NCI-H2171 (cell line): Measurements from ENCODE around the gene MYH15.

Experiments used
- DNase-seq: peaks from one replicate; lab custom pipeline; 2025; lab: John Stamatoyannopoulos, UW

Gene MYH15

DNA sequence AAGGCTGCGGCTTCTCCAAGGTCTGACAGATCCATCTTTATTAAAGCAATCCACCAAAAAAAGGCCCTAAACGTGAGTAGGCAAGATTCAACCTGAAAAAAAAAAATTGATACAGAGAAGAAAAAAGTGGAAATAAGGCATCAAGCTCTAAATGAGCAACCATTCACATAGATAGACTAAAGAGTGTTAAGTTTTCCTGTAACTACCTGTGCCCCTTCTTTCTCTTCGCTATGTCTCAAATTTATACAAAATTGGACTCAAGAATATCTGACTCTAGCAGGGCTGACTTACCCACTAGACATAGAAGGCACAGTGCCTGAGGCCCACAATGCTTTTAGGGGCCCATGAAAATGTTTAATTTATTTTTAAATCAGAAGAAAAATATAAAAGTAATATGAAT lies at the start of gene MYH15:
MYH15 (minus strand) TSS at position 101 of the 400 bp plus-strand sequence; CDS start at position 35, 66 bp downstream.
- DNase-seq = no peak

DNA sequence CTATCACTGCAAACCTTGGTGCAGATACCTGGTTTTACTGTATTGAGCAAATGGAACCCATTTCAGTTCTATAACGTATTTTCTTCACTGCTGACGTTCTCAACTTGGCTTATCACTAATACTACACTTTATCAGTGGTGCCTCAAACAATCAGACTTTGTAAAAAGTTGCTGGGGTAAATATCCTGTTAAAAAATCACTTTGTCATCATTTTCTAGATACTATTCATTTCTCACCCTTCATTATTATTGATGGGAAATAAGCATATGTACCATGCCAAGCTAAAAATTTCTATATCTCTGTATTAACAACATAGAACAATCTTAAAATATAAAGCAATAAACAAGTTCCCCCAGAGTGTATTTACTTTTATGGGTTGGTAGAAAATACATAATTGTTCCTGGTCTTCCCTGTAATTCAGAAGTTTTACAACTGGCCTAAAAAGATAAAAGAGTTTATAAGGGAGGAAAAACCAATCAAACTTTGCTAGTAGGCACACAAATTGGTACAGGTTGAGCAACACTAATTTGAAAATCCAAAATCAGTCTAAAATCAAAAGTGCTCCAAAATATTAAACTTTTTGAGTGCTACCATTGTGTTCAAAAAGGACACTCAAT lies 45.7 kb upstream of the MYH15 start:
- DNase-seq = no peak

- no peak for DNase-seq
Observed at GRCh38 chr3:108554913-108555571, 44.6 kb upstream of the MYH15 start.

GRCh38 chr3:108554229-108554628 lies 43.8 kb upstream of the MYH15 start:
- no peak for DNase-seq

DNA sequence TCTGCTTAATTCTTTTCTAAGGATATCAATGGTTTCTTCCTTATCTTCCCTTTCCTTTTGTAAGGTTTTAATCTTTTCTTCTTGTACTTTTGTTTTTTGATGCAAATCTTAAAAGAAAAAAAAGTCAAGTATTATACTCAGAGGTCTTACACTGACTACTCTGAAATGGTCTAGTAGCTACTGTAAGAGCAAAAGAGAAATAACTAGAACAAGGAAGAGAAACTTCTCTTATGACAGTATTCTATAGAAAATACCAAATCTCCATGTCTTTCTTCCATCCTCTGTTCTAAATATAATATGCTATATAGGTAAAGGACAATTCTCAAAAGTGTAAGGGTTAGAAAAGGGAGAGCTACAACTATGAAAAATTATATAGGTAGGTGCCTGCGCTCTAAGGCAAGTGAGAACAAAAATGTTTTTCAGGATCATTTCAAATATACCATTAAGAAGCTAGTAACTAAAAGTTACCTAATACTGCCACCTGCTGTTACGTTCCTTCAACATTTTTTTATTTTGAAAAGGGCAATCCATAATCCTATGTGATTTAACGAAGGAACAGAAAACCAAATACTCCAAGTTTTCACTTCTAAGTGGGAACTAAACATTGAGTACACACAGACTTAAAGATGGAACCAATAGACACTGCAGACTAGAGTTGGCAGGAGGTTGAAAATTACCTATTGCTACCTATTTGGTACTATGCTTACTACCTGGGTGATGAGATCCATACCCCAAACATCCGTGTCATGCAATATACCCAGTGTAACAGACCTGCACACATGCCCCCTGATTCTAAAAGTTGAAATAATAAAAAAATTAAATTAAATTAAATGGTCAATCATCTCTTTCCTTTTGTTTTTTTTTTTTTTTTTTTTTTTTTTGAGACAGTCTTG lies 42.1 kb upstream of the MYH15 start:
- peak; percentile 55 for DNase-seq

- DNase-seq = no peak
Observed at GRCh38 chr3:108548886-108549285, 38.5 kb upstream of the MYH15 start.

GRCh38 chr3:108548304-108548703 lies 37.9 kb upstream of the MYH15 start:
- no peak for DNase-seq

DNA sequence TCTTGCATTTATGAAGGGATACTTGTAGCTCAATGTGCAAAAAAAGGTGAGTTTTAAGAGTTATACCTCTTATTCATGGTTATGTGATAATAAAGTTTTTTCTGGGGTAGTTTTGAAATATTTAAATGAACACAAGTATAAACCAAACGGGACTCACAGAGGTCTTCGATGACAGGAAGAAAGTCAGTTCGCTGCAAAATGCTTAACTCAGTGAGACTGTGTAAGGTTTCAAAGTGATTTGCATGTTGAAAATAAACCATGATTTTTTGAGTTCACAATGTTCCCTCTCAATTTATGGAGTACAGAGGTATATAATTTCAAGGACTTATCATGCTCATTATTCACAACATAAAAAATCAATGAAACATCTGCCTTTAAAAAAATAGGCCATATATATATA lies 36.3 kb upstream of the MYH15 start:
- no peak for DNase-seq

GRCh38 chr3:108546247-108546646 lies 35.9 kb upstream of the MYH15 start:
- DNase-seq = no peak

DNA sequence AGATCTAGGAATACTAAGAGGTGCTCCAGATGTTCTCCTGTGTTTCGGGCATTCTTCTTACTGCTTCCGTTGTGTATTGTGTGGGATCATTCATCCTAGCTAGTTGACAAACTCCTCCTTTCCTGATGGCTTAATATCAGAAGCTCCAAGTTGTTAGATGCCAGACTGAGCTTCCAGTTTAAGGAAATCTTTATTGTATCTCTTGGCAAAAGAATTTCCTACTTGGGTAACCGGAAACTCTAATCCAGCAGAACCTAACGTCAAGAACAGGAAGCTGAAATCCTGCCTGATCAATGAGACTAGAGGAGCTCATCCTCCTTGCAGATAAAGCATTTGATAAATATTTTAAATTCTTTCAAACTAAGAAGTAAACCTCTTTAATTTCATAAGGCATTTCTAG lies 27.7 kb upstream of the MYH15 start:
- no peak for DNase-seq

- DNase-seq = no peak
Observed at GRCh38 chr3:108528459-108529252, 18.3 kb upstream of the MYH15 start.

GRCh38 chr3:108527817-108528216 lies 17.4 kb upstream of the MYH15 start:
- no peak for DNase-seq

DNA sequence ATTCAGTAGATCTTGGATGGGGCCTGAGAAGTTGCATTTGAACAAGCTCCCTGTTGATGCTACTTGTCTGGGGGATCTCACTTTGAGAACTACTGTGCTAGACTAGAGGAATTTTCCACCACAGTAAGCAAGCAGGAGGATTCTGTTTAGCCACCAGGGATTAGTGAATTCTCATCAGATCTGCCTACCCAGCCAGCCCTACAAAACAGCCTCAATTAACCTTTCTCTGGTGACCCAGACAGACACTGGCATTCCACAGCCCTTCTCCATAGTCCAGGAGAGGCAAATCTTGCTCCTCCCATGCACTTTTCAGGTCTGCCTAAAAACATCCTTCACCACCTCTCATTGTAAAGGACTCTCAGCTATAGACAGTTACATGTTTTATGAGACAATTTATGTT lies 16.7 kb upstream of the MYH15 start:
- no peak for DNase-seq

GRCh38 chr3:108525971-108526370 lies 15.6 kb upstream of the MYH15 start:
- no peak for DNase-seq

- no peak for DNase-seq
Observed at GRCh38 chr3:108525256-108525655, 14.9 kb upstream of the MYH15 start.

DNA sequence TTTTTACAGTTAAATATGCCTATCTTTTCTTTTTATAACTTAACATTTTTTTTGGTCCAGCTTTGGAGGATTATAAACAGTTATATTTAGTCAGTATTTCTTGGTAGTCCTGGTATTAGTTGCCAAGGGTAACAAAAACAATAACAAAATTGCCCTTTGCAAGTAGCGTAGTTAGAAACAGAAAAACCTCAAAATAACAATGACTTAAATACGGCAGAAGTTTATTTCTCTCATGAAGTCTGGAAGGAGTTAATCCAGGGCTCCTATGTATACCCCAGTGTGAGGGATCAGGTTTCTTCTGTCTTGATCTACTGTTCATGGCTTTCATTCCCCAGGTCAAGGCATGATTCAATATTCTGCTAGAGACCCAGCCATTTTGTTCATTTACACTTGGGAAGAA lies 14.1 kb upstream of the MYH15 start:
- no peak for DNase-seq

GRCh38 chr3:108518895-108519294 lies 8.5 kb upstream of the MYH15 start:
- DNase-seq = no peak

DNA sequence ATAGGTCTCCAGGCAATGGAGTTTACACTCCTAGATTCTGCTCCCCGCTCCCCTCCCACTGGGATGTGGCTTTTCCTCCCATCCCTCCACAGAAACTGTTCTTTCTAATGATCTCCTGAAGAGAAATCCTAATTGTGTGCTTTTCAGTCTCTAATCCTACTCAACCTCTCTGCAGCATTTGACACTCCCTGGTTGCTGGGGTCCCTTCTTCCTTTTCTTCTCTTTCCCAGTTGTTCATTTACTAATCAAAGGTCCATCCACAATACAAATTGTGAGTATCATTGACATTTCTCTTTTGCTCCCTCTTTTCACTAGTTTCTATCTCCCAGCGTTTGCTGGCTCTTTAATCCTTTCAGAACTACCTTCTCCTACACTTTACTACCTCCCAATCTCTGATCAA lies 6.5 kb upstream of the MYH15 start:
- DNase-seq = no peak

DNA sequence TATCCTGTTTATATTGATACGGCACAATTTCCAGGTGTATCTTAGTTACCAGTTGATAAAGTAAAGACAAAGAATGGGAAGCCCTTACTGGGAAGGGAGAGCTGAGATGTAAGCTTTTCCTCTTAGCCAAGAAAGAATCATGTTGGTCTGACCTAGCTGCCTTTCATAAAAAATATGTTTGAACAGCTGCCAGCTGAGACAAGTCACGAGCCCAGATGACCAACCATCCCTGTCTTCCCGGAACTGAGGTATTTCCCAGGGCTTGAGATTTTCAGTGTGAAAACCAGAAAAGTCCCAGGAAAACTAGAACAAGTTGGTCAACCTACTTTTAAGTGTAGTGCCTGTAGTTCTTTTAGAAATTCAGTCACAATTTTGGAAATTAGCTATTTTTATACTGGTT lies 3.6 kb upstream of the MYH15 start:
- DNase-seq = no peak

DNA sequence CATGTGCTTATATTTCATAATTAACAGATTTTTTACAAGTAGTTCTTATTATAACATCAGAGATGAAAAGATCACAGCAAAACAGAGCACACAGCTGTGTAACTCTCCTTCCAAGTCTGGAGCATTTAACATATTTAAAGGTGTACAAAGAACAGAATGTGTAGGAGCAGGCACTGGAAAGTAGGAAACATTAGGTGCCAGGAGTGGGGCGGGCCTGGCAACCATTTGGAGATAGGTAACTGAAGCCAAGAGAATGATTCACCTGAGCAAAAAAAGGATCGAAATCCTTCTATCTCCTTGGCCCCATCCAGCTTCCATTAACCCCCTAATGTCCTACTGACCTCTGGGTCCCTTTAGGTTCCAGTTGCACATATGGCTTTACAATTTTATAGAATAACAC lies 2.3 kb upstream of the MYH15 start:
- no peak for DNase-seq

- DNase-seq = no peak
Observed at GRCh38 chr3:108511490-108511889, 1.1 kb upstream of the MYH15 start.

DNA sequence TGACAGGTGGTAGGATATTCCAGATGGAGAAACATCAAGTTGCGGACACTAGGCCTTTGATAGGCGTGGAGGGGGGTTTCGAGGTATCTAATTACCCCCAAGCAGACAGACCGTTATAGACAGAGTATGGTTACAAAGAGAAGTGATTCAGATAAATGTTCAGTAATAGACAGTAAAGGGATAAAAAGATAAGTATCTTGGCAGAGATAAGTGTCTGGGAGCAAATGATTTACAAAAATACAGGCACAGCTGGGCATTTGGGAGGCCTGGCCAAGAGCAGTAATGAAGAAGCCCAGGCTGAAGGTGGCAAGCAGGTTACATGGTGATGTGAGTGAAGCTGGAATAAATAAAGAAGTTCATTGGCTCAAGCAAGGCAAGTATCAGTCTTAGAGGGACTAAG lies 659 bp upstream of the MYH15 start:
- DNase-seq = peak; percentile 18
